ENCODE results near the gene CAPRIN2.
A peak's percentile ranks its signal among the peaks of the same experiment; 100 is the strongest.

The CAPRIN2 gene, protein sequence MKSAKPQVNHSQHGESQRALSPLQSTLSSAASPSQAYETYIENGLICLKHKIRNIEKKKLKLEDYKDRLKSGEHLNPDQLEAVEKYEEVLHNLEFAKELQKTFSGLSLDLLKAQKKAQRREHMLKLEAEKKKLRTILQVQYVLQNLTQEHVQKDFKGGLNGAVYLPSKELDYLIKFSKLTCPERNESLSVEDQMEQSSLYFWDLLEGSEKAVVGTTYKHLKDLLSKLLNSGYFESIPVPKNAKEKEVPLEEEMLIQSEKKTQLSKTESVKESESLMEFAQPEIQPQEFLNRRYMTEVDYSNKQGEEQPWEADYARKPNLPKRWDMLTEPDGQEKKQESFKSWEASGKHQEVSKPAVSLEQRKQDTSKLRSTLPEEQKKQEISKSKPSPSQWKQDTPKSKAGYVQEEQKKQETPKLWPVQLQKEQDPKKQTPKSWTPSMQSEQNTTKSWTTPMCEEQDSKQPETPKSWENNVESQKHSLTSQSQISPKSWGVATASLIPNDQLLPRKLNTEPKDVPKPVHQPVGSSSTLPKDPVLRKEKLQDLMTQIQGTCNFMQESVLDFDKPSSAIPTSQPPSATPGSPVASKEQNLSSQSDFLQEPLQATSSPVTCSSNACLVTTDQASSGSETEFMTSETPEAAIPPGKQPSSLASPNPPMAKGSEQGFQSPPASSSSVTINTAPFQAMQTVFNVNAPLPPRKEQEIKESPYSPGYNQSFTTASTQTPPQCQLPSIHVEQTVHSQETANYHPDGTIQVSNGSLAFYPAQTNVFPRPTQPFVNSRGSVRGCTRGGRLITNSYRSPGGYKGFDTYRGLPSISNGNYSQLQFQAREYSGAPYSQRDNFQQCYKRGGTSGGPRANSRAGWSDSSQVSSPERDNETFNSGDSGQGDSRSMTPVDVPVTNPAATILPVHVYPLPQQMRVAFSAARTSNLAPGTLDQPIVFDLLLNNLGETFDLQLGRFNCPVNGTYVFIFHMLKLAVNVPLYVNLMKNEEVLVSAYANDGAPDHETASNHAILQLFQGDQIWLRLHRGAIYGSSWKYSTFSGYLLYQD

DNA sequence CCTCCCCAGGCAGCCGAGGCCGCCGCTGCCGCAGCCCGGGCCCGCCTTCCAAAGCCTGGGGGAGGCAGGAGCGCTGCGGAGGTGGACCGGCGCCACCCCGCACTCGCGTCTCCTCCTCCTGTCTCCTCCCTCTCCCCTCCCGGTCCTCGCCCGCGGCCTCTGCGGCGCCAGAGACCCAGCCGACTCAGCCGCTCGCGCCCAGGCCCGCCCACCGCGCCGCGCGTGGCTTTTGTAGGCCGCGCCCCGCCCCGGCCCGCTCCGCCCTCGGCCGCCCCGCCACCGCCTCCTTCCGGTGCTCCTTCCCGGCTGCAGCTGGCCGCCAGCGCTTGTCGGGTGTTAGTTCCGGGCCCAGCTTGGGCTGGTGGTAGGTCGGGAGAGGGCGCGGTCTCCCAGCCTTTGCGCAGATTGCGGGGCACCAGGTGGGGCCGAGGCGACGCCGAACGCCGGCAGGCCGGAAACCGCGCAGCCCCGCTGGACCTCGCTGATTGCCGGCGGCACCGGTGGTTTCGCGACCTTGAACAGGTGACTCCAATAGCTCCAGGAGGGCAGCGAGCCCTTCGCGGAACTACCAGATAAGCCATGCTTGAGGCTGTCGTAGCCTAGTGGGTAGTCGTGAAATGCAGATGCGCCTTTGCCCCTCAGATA, at the start of gene CAPRIN2:
Gene CAPRIN2, minus strand, starts transcription at position 202 of the 645 bp plus-strand sequence. CDS start 1,431 bp downstream, outside the sequence.
- DNase-seq: peak; percentile 93

GRCh38 chr12:30797689-30798088, 42.9 kb upstream of the CAPRIN2 start:
- no peak for DNase-seq

DNA sequence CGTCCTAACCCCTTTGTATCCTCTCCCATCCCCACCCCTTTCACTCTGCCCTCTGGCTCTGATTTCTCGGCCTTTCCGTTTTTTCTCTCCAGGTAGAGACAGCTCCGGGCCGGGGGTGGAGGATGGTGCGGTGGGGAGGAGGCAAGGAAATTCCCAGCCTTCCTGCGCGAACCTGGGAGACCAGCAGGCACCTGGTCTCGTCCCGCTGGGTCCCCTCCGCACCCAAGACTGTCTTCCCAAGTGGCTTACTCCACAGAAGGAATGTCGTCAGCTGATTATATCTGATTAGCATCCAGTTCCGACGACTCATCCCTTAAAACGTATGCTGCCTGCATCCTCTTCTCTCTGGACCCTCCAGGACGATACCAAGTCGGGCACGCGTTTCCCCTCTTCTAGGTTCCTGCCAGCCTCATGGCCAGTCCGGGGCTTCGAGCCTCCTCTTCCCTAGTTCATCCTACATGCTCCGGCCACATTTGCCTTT, 42.2 kb upstream of the CAPRIN2 start:
- peak; percentile 11 for DNase-seq

- peak; percentile 58 for DNase-seq
These were observed 41.6 kb upstream of the CAPRIN2 start for GRCh38 chr12:30796313-30796780.

DNA sequence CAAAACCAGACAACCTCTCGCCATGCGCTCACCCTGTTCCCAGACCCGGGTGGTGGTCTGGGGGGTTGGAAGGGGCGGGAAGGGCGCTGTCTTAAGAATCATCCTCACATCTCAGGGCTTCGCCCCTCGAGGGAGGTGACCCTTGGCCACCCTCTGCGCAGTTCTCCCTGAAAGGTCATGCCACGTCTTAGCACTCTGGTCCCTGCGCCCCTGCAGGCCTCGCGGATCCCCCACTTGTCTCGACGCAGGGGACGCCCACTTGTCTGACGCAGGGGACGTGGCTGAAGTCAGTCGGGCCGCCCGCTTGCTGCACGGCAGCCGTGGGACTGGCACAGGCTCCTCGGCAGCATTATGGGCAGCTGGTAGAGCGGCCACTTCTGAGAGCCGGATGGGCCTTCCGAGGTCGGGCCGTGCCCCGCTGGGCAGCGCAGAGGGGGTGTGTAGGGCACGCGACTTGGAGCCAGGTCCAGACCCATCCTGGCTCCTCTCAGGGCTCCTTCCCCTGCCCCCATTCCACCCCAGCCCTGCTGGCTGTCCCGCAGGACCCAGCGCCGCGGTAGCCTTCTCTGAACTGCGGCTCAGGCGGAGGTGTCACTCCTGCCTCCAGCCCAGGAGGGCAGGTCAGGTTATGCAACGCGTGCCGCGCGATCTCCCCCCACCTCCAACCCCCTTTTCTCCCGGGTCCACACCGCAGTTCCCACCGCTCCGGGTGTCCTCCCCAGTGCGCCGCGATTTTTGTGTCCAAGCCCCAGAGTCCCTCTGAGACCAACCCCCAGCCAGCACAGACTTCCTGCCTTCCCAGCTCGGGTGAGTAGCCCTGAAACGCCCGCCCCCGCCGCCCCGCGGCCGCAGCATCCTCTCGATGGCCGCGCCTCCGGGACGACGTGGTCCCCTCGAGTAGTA, 40.9 kb upstream of the CAPRIN2 start:
- DNase-seq: peak; percentile 79

- peak; percentile 75 for DNase-seq
These were observed 40.0 kb upstream of the CAPRIN2 start for GRCh38 chr12:30794591-30795409.

- no peak for DNase-seq
These were observed 39.3 kb upstream of the CAPRIN2 start for GRCh38 chr12:30794020-30794419.

DNA sequence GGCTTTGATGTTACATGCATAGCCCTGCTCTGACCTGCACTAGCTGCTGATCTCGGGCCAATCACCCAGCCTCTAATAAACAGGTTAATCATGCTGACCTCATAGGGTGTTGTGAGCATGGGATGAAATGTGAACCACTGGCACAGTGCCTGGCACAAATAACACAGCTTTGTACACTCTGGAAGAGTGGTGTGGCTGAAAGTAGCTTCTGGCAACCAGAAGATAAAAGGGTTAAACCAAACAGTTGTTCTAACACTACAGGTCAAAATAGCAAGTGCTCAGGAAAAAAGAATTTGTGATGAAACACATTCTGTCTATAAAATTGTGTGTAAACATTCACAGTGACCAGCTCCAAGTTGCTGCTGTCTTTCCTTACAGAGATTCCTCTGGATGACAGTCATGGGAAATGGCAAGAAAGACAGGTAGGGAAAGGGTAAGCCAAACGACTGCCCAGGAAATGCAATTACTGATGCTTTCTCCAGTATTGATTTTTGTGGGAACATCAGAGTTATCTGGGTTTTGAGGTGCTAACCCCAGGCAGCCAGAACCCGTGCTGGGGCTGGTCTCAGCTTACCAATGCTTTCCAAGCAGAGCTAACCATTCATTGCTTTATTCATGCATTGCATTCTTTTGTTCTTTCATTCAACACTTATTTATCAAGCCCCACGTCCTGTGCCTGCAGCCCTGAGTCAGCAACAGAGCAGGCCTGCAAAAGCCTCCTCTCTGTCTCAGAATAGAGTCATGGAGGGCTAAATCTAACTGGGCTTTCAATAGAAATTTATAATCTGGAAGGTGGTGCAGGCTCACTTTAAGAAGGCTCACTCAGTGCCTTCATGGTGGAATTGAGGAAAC, 38.1 kb upstream of the CAPRIN2 start:
- DNase-seq: no peak

GRCh38 chr12:30792085-30792484, 37.3 kb upstream of the CAPRIN2 start:
- DNase-seq: no peak

DNA sequence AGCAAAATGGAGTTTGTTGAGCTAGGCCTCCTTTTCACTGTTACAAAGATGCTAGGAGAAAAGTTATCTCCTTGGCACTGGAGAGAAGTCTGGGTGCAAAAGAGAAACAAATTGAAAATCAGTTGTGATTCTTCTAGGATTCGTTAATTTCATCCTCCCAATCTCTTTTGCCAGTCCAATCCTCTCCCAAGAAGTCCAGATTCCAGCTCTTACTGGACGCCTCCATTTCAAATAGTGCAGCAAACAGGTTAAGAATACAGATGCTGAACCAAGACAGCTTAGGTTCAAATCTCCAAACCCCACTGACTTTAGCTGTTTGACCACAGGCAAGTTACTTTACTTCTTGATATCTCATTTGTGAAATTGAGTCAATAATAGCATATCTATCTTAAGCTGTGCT, 34.0 kb upstream of the CAPRIN2 start:
- DNase-seq: no peak

- DNase-seq: no peak
These were observed 30.9 kb upstream of the CAPRIN2 start for GRCh38 chr12:30785630-30786029.

- no peak for DNase-seq
These were observed 29.8 kb upstream of the CAPRIN2 start for GRCh38 chr12:30784508-30784907.

DNA sequence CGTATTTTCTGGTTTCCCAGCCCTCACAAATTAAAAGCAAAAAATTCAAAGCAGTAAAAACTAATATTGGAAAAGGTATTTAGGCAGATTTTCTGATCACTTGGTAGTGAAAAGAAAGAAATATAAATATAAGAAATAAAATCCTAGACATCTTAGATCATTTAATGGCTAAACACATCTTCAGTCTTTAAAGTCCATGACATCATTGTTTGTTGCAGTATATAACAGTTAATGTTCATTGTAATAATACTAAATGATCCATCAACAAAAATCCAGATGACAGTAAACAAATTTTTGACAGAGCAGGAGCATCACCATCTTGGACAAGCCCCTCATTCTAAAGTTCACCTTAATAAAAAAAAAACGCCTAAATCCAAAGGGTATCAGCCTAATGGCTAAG, 29.2 kb upstream of the CAPRIN2 start:
- no peak for DNase-seq

DNA sequence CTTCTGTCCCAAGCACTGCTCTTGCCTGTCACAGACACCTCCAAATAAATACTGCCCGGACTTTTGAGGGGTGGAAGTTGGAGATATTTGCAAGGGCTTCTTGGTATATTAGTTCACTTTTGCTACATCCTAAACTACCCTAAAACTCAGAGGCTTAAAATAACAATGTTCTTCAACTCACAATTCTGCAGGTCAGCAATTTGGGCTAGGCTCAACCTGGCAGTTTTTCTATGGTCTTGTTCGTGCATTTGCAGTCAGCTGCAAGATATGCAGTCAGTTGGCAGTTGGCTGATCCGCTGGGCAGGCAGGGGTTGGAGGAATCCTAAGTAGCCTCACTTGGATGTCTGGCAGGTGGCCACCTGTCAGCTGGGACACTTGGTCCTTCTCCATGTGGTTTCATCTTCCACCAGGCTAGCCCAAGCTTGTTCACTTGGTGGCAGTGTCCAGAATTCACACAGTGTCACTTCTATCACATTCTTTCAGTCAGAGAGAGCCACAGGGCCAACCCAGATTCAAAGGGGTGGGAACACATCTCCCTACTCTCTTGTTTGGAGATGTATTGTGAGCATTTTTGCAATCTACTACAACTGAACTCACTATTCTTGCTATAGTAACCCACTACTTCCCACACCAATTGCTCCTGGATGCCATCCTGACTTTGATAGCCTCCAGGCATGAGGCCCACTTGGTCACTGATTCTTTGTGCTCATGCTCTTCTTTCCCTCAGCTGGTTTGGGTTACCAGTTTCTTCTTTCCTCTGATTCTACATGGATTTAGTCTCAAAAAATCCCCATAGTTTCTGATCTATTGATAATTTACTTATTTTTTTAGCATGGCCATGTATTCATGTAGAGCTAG, 27.8 kb upstream of the CAPRIN2 start:
- no peak for DNase-seq

- DNase-seq: no peak
These were observed 24.8 kb upstream of the CAPRIN2 start for GRCh38 chr12:30779578-30779977.

DNA sequence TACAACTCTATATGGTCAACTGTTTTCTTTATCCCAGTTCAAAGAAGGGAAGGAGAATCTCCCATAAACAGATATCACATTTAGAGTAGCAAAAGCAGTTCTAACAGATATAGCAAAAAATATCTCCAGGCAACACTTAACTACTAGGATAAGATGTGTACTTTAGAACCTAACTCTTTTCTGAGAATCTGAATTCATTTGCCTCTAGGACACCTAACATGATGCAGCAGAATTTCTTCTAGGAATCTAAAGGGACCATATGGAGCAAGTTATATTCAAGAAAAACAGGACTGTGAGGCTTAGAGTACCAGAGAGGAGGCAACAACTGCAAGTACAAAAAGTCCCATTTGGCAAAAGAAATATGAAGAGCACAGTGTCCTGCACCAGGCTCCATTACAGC, 24.4 kb upstream of the CAPRIN2 start:
- DNase-seq: no peak

GRCh38 chr12:30774599-30774998, 19.8 kb upstream of the CAPRIN2 start:
- no peak for DNase-seq

DNA sequence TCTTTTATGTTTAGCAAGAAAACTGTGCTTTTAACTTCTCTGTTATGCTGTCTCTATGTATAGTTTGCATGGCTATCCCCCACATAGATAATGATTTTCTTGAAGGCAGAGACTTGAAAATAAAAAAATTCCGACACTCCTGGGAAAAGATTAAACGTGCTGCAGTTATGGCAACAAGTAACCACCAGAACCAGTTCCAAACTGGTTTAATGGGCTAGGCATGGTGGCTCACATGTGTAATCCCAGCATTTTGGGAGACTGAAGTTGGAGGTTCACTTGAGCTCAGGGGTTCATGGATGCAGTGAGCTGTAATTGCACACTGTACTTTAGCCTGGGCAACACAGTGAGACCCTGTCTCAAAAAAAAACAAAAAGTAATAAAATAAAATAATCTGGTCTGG, 15.1 kb upstream of the CAPRIN2 start:
- no peak for DNase-seq

GRCh38 chr12:30764251-30764650, 9.5 kb upstream of the CAPRIN2 start:
- DNase-seq: no peak
